NCI-H446 treated with DMSO at 0.1 percent for 48 hours (cell line): ENCODE results near the gene TUBGCP6.
"Not testable (repeated sequence)": the region's sequence is repeated elsewhere in the genome, so short reads cannot be mapped to it uniquely, and the experiment has no call there.

Source experiments
- DNase-seq: peaks from one replicate; lab custom pipeline; 2025; lab: John Stamatoyannopoulos, UW

Gene TUBGCP6

GRCh38 chr22:50168490-50169180 is 76.2 kb downstream of the TUBGCP6 start:
- not testable (repeated sequence) for DNase-seq

GRCh38 chr22:50167689-50168489 is 76.9 kb downstream of the TUBGCP6 start:
- DNase-seq = no peak
